NCI-H2081 treated with DMSO at 0.1 percent for 48 hours (cell line): Measurements from ENCODE around the gene ACTRT3.
A peak's percentile ranks its signal among the peaks of the same experiment; 100 is the strongest.

Experiments
- DNase-seq: peaks from one replicate; lab custom pipeline; 2025; lab: John Stamatoyannopoulos, UW

The ACTRT3 gene

GRCh38 chr3:169769287-169770181, at the start of gene ACTRT3:
ACTRT3 (minus strand) TSS chr3:169769561; CDS start chr3:169769520, 41 bp downstream.
- DNase-seq = no peak

GRCh38 chr3:169818316-169818715, 49.0 kb upstream of the ACTRT3 start:
- DNase-seq = no peak

- DNase-seq = no peak
Measured at GRCh38 chr3:169815590-169816150, 46.3 kb upstream of the ACTRT3 start.

- DNase-seq = peak; percentile 72
Measured at GRCh38 chr3:169813757-169814517, 44.6 kb upstream of the ACTRT3 start.

GRCh38 chr3:169813278-169813677, 43.9 kb upstream of the ACTRT3 start:
- no peak for DNase-seq

- DNase-seq = peak; percentile 95
Measured at GRCh38 chr3:169812332-169813235, 43.2 kb upstream of the ACTRT3 start, which contains the start of the genes LRRC34 and LRRIQ4. LRRC34 (minus strand) TSS chr3:169812904; CDS start chr3:169812548, 356 bp downstream. LRRIQ4 (plus strand) TSS chr3:169812870; CDS start chr3:169821922, 9,052 bp downstream.

- DNase-seq = no peak
Measured at GRCh38 chr3:169811631-169812331, 42.4 kb upstream of the ACTRT3 start.

- no peak for DNase-seq
Measured at GRCh38 chr3:169809230-169809795, 40.0 kb upstream of the ACTRT3 start.

- no peak for DNase-seq
Measured at GRCh38 chr3:169804681-169805080, 35.3 kb upstream of the ACTRT3 start.

GRCh38 chr3:169792359-169792758, 23.0 kb upstream of the ACTRT3 start:
- DNase-seq = no peak

GRCh38 chr3:169790687-169791429, 21.5 kb upstream of the ACTRT3 start:
- no peak for DNase-seq

GRCh38 chr3:169790219-169790618, 20.9 kb upstream of the ACTRT3 start:
- no peak for DNase-seq

- DNase-seq = no peak
Measured at GRCh38 chr3:169787791-169788190, 18.4 kb upstream of the ACTRT3 start.

GRCh38 chr3:169787120-169787519, 17.8 kb upstream of the ACTRT3 start:
- DNase-seq = no peak

- no peak for DNase-seq
Measured at GRCh38 chr3:169781209-169781855, 12.0 kb upstream of the ACTRT3 start.

- no peak for DNase-seq
Measured at GRCh38 chr3:169780742-169781141, 11.4 kb upstream of the ACTRT3 start.

- no peak for DNase-seq
Measured at GRCh38 chr3:169777822-169778221, 8.5 kb upstream of the ACTRT3 start.

GRCh38 chr3:169774186-169774585, 4.8 kb upstream of the ACTRT3 start:
- no peak for DNase-seq
